Measurements from ENCODE around the gene ABCG1. TPM values are rescaled to one million over a fixed set of nuclear protein-coding genes. Genes with fewer than 3 reads are reported as not detected.

Gene ABCG1
- total and polyA plus RNA-seq, 2 experiments from 2014 or later, result 8.4 to 10.7 TPM

GRCh38 chr21:42320791-42321190 is 101.9 kb downstream of the ABCG1 start:
- TF ChIP-seq EZH2 (IDR thresholded peaks at IDR 0.05; ENCODE audit: borderline replicate concordance), result no peak
- no peak for TF ChIP-seq CTCF (IDR thresholded peaks at IDR 0.05; ENCODE audit: poor library complexity)
- TF ChIP-seq EZH2phosphoT487 (IDR thresholded peaks at IDR 0.05; ENCODE audit: low read depth, severe bottlenecking, unreplicated experiment), result no peak
- Histone ChIP-seq H3K27ac (no peak overlapping the region), H3K36me3 (replicated peaks; ENCODE audit: insufficient read depth, low read depth) (no peaks in the 10 kb centered on the region), H3K4me3 (no peak overlapping the region), H3K79me2 (no peaks in the 10 kb centered on the region), H4K20me1 (ENCODE audit: insufficient read depth, poor library complexity, severe bottlenecking) (no peaks in the 10 kb centered on the region), H3K4me2 (no peak overlapping the region), H3K4me1 (ENCODE audit: insufficient read depth) (peaks cover 8% of the 10 kb centered on the region), H2AFZ (no peak overlapping the region), H3K9me2 (replicated peaks; ENCODE audit: insufficient read depth) (no peaks in the 10 kb centered on the region), H3K9me3 (ENCODE audit: low read depth) (no peaks in the 10 kb centered on the region), H3K27me3 (no peaks in the 10 kb centered on the region)
- WGBS (ENCODE audit: low lambda C conversion rate, missing lambda C conversion rate), result 95% methylated on average over 8 of the region's 8 CpGs
- no peak for DNase-seq (ENCODE audit: low spot score)

- 94% methylated on average over 10 of the region's 10 CpGs for WGBS (ENCODE audit: low lambda C conversion rate, missing lambda C conversion rate)
- Histone ChIP-seq H3K27ac (no peak overlapping the region), H4K20me1 (ENCODE audit: insufficient read depth, poor library complexity, severe bottlenecking) (no peaks in the 10 kb centered on the region), H3K9me3 (ENCODE audit: low read depth) (no peaks in the 10 kb centered on the region), H3K9me2 (replicated peaks; ENCODE audit: insufficient read depth) (no peaks in the 10 kb centered on the region), H3K4me3 (no peak overlapping the region), H2AFZ (no peak overlapping the region), H3K36me3 (replicated peaks; ENCODE audit: insufficient read depth, low read depth) (no peaks in the 10 kb centered on the region), H3K4me2 (no peak overlapping the region), H3K27me3 (no peaks in the 10 kb centered on the region), H3K79me2 (no peaks in the 10 kb centered on the region), H3K4me1 (ENCODE audit: insufficient read depth) (peaks cover 3% of the 10 kb centered on the region)
- DNase-seq (ENCODE audit: low spot score), result no peak
- TF ChIP-seq CTCF (IDR thresholded peaks at IDR 0.05; ENCODE audit: poor library complexity) (no peak), EZH2 (IDR thresholded peaks at IDR 0.05; ENCODE audit: borderline replicate concordance) (no peak), EZH2phosphoT487 (IDR thresholded peaks at IDR 0.05; ENCODE audit: low read depth, severe bottlenecking, unreplicated experiment) (no peak)
Observed at GRCh38 chr21:42321231-42321630, 102.3 kb downstream of the ABCG1 start.

- no peaks in the 10 kb centered on the region for H3K79me2 ChIP-seq
- WGBS (ENCODE audit: low lambda C conversion rate, missing lambda C conversion rate), result 89% methylated on average over 4 of the region's 4 CpGs
- TF ChIP-seq CTCF (IDR thresholded peaks at IDR 0.05; ENCODE audit: poor library complexity) (no peak), EZH2phosphoT487 (IDR thresholded peaks at IDR 0.05; ENCODE audit: low read depth, severe bottlenecking, unreplicated experiment) (no peak), EZH2 (IDR thresholded peaks at IDR 0.05; ENCODE audit: borderline replicate concordance) (no peak)
- H3K27me3 ChIP-seq, result no peaks in the 10 kb centered on the region
- DNase-seq (ENCODE audit: low spot score), result no peak
- H3K9me3 ChIP-seq (ENCODE audit: low read depth), result no peaks in the 10 kb centered on the region
- no peak overlapping the region for H3K4me2 ChIP-seq
- H4K20me1 ChIP-seq (ENCODE audit: insufficient read depth, poor library complexity, severe bottlenecking), result no peaks in the 10 kb centered on the region
- no peaks in the 10 kb centered on the region for H3K36me3 ChIP-seq (replicated peaks; ENCODE audit: insufficient read depth, low read depth)
- H2AFZ ChIP-seq, result no peak overlapping the region
- no peak overlapping the region for H3K4me3 ChIP-seq
- no peaks in the 10 kb centered on the region for H3K9me2 ChIP-seq (replicated peaks; ENCODE audit: insufficient read depth)
- H3K27ac ChIP-seq, result no peak overlapping the region
- H3K4me1 ChIP-seq (ENCODE audit: insufficient read depth), result no peaks in the 10 kb centered on the region
Observed at GRCh38 chr21:42321845-42322244, 102.9 kb downstream of the ABCG1 start.

- H4K20me1 ChIP-seq (ENCODE audit: insufficient read depth, poor library complexity, severe bottlenecking), result no peaks in the 10 kb centered on the region
Observed at GRCh38 chr21:42324896-42325295, 106.0 kb downstream of the ABCG1 start.

More at GRCh38 chr21:42324896-42325295, 106.0 kb downstream of the ABCG1 start:
- H3K4me1 ChIP-seq (ENCODE audit: insufficient read depth), result peaks cover 5% of the 10 kb centered on the region
- H3K27ac ChIP-seq, result no peak overlapping the region
- H3K4me2 ChIP-seq, result no peak overlapping the region
- no peak overlapping the region for H3K4me3 ChIP-seq
- H3K9me3 ChIP-seq (ENCODE audit: low read depth), result no peaks in the 10 kb centered on the region
- H2AFZ ChIP-seq, result no peak overlapping the region
- 89% methylated on average over 6 of the region's 6 CpGs for whole genome bisulfite sequencing (ENCODE audit: low lambda C conversion rate, missing lambda C conversion rate)
- no peaks in the 10 kb centered on the region for H3K27me3 ChIP-seq
- H3K36me3 ChIP-seq (replicated peaks; ENCODE audit: insufficient read depth, low read depth), result no peaks in the 10 kb centered on the region
- no peak for DNase-seq (ENCODE audit: low spot score)
- H3K79me2 ChIP-seq, result no peaks in the 10 kb centered on the region
- TF ChIP-seq CTCF (IDR thresholded peaks at IDR 0.05; ENCODE audit: poor library complexity) (no peak), EZH2phosphoT487 (IDR thresholded peaks at IDR 0.05; ENCODE audit: low read depth, severe bottlenecking, unreplicated experiment) (no peak), EZH2 (IDR thresholded peaks at IDR 0.05; ENCODE audit: borderline replicate concordance) (no peak)
- H3K9me2 ChIP-seq (replicated peaks; ENCODE audit: insufficient read depth), result no peaks in the 10 kb centered on the region
